Body of pancreas (tissue), 4 donors: ENCODE results near the gene CTNND2.

Experiments
- CTCF ChIP-seq, 7 experiments: fragments of 450-650 bp in 4 of 7; fragments of 200-600 bp in 3 of 7; sonication (generic) in 3 of 7; IDR thresholded peaks; one replicate each; pipeline ENCODE4 v1.5.1; 2016 to 2019; ENCODE audit warnings: antibody characterized with exemption in 7 of 7
- POLR2A ChIP-seq, 3 donors: fragments of 450-650 bp; IDR thresholded peaks; one replicate each; pipeline ENCODE4 v1.6.1; 2016; ENCODE audit warnings: antibody characterized with exemption in 3 of 3, mild to moderate bottlenecking in 2 of 3

DNA sequence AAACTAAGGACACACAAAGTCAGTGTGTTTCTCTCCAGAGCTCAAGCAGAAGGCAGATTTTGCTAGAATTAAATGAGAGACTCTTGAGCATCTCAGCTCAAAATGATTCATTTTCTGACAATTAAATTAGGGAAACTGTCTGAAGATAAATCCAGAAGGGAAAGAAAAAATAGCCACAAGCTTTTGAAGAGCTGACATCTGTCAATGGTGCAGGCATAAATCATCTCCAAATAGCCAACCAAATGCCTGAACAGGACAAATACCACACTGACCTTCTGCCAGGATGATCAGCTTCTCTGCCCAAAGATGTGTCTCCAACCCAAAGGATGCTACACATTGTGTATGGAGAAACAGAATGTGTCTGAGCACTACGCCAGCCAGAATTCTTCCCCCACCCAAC, 199.3 kb downstream of the CTNND2 start:
- TF ChIP-seq CTCF (IDR thresholded peaks at IDR 0.05) = no peak
- no peak for TF ChIP-seq POLR2A (IDR thresholded peaks at IDR 0.05)
